HG03045 (cell line): ENCODE results near the gene RANBP2.
A peak's percentile ranks its signal among the peaks of the same experiment; 100 is the strongest.
"Not testable (repeated sequence)": the region's sequence is repeated elsewhere in the genome, so short reads cannot be mapped to it uniquely, and the experiment has no call there.

Experiments used
- ATAC-seq: cut with Tn5 transposase; IDR thresholded peaks from one replicate; pipeline ENCODE4 v1.9.1; 2021; ENCODE audit warnings: mild to moderate bottlenecking, moderate library complexity; ENCODE audit not compliant: unreplicated experiment

The RANBP2 gene

GRCh38 chr2:108719149-108720044, at the start of gene RANBP2:
Gene RANBP2, plus strand, starts transcription at chr2:108719482. Its CDS starts 125 bp downstream, at chr2:108719607.
- peak; percentile 99 for ATAC-seq

- ATAC-seq, result not testable (repeated sequence)
Observed at GRCh38 chr2:108670282-108670681, 49.0 kb upstream of the RANBP2 start.

DNA sequence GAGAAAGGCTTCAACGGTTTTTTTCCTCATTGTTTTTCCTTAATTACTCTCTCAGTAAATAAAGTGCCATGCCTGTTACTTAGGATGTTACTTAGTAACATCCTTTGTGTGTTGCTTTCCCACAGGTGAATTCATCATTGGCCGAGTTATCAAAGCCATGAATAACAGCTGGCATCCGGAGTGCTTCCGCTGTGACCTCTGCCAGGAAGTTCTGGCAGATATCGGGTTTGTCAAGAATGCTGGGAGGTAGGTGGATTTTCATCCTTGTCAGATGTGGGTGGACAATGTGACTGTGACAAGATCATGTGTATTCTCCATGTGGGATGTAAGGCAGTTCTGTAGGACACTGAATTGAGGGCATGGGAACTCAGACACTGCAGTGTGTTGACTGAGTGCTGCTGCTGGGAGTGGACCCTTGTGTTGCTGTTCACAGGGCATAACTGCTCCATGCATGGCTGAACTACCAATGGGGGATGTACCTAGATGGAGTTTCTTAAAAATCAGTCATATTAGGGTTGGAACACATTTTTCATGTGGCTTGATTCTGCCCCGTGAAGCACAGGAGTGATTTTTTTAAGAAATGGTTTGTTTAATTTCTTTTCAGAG, 47.0 kb upstream of the RANBP2 start:
- ATAC-seq, result not testable (repeated sequence)

GRCh38 chr2:108676522-108676921, 42.8 kb upstream of the RANBP2 start:
- ATAC-seq, result not testable (repeated sequence)

DNA sequence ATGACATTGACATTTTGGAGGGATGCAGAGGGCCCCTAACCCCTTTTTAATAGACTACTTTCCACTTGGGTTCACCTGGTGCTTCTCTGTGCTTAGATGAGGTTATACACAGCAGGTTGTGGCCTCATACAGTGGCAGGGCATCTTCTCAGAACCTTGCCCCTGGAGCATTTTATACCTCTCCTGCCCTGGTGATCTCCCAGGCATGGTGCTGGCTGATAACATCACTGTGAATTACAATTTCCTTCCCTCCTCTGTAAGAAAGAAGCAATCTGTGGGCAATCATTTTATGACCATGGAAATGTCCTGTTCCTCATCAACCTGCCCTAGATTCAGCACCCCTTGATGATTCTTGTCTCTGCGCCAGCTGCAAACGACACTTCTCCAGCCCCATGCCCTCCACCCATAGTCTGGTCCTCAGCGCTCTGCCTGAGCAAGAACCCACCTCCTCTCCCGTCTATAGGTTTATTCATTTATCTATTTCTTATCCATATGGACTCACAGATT, 42.0 kb upstream of the RANBP2 start:
- not testable (repeated sequence) for ATAC-seq

GRCh38 chr2:108678198-108678651, 41.1 kb upstream of the RANBP2 start:
- not testable (repeated sequence) for ATAC-seq

DNA sequence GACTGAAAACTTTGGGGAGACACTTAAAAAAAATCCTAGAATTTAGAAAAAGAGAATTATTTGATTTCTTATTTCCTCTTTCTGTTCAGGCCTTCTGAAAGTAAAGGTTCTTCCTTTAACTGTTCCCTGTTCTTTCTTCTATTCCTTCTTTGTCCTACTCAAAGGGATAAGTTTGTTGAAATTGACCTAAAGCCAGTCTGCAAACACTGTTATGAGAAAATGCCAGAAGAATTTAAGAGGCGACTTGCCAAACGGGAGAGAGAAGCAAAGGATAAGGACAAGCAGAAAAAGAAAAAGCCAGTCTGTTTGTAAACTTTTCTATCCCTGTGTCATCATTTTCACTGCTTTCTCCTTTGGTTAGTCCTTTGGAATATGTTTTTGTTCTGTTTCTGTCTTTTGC, 38.5 kb upstream of the RANBP2 start:
- ATAC-seq, result not testable (repeated sequence)

DNA sequence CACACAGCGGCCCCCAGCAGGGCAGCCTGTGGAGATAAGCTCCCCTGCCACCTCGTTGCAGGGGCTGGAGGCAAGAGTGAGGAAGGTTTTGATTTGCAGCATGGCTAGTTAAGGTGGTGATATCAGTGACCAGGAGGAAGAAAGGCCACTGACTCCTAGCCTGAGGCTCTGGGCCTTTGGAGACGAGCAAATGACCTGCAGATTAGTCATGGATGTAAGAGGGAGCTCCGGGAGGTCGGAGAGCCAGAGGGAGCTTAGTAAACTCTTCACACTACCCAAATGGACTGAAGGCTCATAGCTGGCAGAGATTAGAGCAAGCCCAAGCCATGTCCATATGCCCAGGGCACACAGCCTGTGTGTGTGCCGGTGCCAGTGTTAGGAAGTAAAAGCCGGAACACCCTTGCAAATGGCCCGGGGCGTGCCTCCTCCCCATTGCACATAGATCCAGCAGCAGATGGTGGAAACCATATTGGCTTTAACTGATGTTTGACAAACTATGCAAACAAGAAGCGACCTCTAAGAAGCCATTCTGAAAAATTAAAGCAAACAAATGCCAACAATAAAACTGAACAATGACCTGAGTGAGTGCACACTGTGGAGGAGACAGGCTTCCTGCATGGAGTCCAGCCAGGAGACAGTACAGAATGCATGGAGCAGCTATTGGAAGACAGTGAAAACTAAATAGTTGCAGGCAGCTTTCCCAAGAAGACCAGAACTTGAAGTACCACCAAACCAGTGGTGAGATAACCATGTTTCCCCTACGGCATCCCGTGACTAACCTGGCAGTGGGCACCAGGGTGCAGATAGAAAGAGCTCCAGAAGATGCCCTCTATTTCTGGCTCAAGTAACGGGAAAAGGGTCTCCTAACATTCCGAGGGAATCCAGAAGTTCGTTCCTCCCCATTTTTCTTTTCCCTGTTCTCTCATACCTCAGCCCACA, 30.2 kb upstream of the RANBP2 start:
- ATAC-seq, result not testable (repeated sequence)

GRCh38 chr2:108690001-108690400, 29.3 kb upstream of the RANBP2 start:
- peak; percentile 60 for ATAC-seq

DNA sequence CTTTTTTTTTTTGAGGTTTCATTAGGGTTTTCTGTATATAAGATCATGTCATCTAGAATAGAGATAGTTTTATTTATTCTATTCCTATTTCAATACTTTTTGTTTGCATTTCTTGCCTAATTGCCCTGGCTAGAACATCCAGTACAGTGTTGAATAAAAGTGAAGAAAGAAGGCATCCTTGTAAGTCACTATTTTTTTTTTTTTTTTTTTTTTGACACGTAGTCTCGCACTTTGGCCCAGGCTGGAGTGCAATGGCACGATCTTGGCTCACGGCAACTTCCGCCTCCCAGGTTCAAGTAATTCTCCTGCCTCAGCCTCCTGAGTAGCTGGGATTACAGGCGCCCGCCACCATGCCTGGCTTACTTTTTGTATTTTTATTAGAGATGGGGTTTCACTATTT, 27.8 kb upstream of the RANBP2 start:
- no peak for ATAC-seq

DNA sequence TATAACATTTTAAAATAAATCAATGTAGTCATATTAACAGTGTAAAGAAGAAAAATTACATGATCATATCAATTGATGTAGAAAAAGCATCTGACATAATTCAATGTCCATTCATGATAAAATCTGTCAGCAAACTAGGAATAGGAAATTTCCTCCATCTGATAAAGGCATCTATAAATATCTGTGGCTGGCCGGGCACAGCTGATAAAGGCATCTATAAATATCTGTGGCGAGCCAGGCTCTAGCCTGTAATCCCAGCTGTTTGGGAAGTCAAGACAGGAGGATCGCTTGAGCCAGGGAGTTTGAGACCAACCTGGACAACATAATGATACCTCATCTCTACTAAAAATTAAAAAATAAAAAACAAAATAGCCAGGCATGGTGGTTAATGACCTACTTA, 18.1 kb upstream of the RANBP2 start:
- no peak for ATAC-seq

- ATAC-seq, result no peak
Observed at GRCh38 chr2:108701806-108702205, 17.5 kb upstream of the RANBP2 start.

DNA sequence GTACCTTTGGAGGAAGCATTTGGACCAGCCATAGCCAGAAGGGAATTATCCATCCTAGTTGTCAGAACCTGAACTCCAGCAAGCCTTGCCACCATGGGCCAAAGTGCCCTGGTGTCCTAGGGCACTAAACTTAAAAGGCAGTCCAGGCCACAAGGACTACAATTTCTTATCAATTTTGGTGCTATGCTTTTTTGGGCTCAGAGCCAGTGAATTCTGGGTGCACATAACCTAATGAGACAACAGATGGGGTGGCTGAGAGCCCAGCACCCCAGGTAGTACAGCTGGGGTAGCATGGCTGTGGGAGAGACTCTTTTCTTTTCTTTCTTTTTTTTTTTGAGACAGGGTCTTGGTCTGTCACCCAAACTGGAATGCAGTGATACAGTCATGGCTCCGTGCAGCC, 14.4 kb upstream of the RANBP2 start:
- ATAC-seq, result no peak

DNA sequence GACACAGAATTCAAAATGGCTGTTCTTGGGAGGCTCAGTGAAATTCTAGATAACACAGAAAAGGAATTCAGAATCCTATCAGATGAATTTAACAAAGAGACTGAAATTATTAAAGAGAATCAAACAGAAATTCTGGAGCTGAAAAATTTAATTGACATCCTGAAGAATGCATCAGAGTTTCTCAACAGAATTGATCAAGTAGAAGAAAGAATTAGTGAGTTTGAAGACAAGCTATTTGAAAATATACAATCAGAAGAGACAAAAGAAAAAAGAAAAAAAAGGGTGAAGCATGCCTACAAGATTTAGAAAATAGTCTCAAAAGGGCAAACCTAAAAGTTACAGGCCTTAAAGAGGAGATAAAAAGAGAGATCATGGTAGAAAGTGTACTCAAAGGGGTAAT, 12.0 kb upstream of the RANBP2 start:
- ATAC-seq, result no peak

DNA sequence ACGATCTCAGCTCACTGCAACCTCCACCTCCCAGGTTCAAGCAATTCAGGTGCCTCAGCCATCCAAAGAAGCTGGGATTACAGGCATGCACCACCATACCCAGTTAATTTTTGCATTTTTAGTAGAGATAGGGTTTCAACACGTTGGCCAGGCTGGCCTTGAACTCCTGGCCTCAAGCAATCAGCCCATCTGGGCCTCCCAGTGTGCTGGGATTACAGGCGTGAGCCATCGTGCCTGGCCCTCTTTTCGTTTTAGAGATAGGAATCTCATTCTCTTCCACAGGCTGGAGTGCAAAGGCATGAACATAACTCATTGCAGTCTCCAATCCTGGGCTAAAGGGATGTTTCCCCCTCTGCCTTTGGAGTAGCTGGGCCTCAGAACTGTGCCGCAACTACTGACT, 2.3 kb upstream of the RANBP2 start:
- not testable (repeated sequence) for ATAC-seq

- not testable (repeated sequence) for ATAC-seq
Observed at GRCh38 chr2:108726048-108726447, 6.8 kb downstream of the RANBP2 start.

- not testable (repeated sequence) for ATAC-seq
Observed at GRCh38 chr2:108734656-108735055, 15.4 kb downstream of the RANBP2 start.

- ATAC-seq, result not testable (repeated sequence)
Observed at GRCh38 chr2:108757973-108758372, 38.7 kb downstream of the RANBP2 start.

DNA sequence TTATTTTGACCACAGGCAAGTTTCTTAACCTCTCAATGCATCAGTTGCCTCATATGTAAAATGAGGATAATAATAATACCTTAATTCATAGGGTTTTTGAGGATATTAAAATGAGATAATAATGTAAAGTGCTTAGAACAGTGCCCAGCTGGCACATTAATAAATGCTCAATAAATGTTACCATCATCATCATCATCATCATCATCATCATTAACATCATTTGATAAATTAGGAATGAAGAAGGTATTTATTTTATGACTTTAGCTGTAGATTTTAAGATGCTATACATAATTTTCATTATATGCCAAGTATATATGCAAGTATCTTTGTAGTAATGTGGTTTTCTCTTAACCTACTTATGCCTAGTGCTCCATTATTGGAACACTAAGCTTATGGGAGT, 43.3 kb downstream of the RANBP2 start:
- ATAC-seq, result not testable (repeated sequence)

GRCh38 chr2:108766671-108767070, 47.4 kb downstream of the RANBP2 start:
- not testable (repeated sequence) for ATAC-seq

DNA sequence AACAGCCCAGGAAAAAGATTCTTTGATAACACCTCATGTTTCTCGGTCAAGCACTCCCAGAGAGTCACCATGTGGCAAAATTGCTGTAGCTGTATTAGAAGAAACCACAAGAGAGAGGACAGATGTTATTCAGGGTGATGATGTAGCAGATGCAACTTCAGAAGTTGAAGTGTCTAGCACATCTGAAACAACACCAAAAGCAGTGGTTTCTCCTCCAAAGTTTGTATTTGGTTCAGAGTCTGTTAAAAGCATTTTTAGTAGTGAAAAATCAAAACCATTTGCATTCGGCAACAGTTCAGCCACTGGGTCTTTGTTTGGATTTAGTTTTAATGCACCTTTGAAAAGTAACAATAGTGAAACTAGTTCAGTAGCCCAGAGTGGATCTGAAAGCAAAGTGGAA, 48.6 kb downstream of the RANBP2 start:
- not testable (repeated sequence) for ATAC-seq
